ENCODE measurements around the gene TEP1. TPM values are rescaled to one million over a fixed set of nuclear protein-coding genes. Genes with fewer than 3 reads are reported as not detected.

The TEP1 gene
- total RNA-seq, 1 experiment from 2014 or later = 15.8 TPM

DNA sequence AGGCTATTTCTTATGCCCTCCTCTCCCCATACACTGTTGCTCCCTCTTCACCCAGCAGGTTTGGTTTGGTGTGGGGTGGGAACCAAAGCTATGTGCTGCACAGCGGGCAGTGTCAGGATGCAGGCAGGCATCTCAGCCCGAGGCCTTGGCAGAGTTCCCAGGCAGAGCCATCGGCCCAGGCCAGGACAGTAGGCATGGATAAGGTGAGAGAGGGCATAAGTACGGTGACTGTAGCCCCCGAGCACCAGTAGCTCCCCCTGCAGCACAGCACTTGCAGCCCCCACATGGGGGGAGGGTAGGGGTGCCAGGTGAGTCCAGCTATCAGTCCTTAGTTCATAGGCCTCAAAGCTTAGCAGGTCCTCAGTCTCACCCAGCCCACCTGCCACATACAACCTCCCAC, 15.5 kb upstream of the TEP1 start:
- Histone ChIP-seq H4K8ac (replicated peaks; ENCODE audit: insufficient read length, low read depth, low read length) (no peak overlapping the region), H4K91ac (ENCODE audit: insufficient read length, low read depth, low read length) (no peak overlapping the region), H4K5ac (ENCODE audit: insufficient read length, low read depth, low read length) (no peak overlapping the region), H3K18ac (ENCODE audit: insufficient read length, low read depth, low read length) (no peak overlapping the region), H3K79me2 (ENCODE audit: insufficient read depth, low read length) (no peaks in the 10 kb centered on the region), H2BK12ac (ENCODE audit: insufficient read length, low read depth, low read length) (no peak overlapping the region), H4K20me1 (ENCODE audit: control insufficient read depth, insufficient read depth, insufficient read length) (no peaks in the 10 kb centered on the region), H3K27ac (ENCODE audit: insufficient read length, low read depth, low read length) (no peak overlapping the region), H3K56ac (ENCODE audit: insufficient read length, low read depth, low read length) (no peak overlapping the region), H3T11ph (ENCODE audit: low read length) (no peak overlapping the region), H2BK5ac (ENCODE audit: insufficient read length, low read length) (no peak overlapping the region), H3K14ac (ENCODE audit: insufficient read depth, low read length) (no peak overlapping the region), H3K27me3 (ENCODE audit: insufficient read depth, low read length) (no peaks in the 10 kb centered on the region), H3K4me2 (ENCODE audit: insufficient read depth, insufficient read length, low read length) (no peak overlapping the region), H2BK120ac (ENCODE audit: low read depth, low read length, poor library complexity, severe bottlenecking) (no peak overlapping the region), H2AK5ac (ENCODE audit: insufficient read length, low read length) (no peak overlapping the region), H3K23me2 (ENCODE audit: insufficient read length, low read depth, low read length, poor library complexity, severe bottlenecking) (no peaks in the 10 kb centered on the region), H3K9me3 (ENCODE audit: control insufficient read depth, low read depth, low read length) (no peaks in the 10 kb centered on the region), H3K9ac (ENCODE audit: extremely low read depth, insufficient read length, low read length) (no peak overlapping the region), H3K4me1 (ENCODE audit: insufficient read depth, low read length) (peaks cover 9% of the 10 kb centered on the region; the same call in 1 of the 2 replicates), H3K79me1 (ENCODE audit: insufficient read depth, low read depth, low read length, poor library complexity, severe bottlenecking) (no peaks in the 10 kb centered on the region), H2AFZ (ENCODE audit: low read length) (no peak overlapping the region), H2BK20ac (ENCODE audit: low read depth, low read length, poor library complexity, severe bottlenecking) (no peak overlapping the region), H3K23ac (ENCODE audit: insufficient read length, low read depth, low read length) (no peak overlapping the region), H3K4ac (ENCODE audit: low read depth, low read length) (no peak overlapping the region), H2BK15ac (ENCODE audit: low read depth, low read length) (no peak overlapping the region)
- no peaks in the 10 kb centered on the region for H3K36me3 Mint-ChIP-seq (ENCODE audit: insufficient read depth in 1 of 3, low read depth in 3 of 3)
- H3K27ac Mint-ChIP-seq = no peak overlapping the region; a peak in 1 of 7 replicates
- no peak for DNase-seq
- no peaks in the 10 kb centered on the region for H3K27me3 Mint-ChIP-seq (ENCODE audit: low read depth)
- H3K4me1 Mint-ChIP-seq = peaks cover 10 to 11% of the 10 kb centered on the region in 2 experiments
- H3K9me3 Mint-ChIP-seq = no peaks in the 10 kb centered on the region
- no CpG with 5 or more reads among the region's 5 CpGs for WGBS (ENCODE audit: extremely low coverage, insufficient read length, low lambda C conversion rate)
- TF ChIP-seq, protein P1, sequence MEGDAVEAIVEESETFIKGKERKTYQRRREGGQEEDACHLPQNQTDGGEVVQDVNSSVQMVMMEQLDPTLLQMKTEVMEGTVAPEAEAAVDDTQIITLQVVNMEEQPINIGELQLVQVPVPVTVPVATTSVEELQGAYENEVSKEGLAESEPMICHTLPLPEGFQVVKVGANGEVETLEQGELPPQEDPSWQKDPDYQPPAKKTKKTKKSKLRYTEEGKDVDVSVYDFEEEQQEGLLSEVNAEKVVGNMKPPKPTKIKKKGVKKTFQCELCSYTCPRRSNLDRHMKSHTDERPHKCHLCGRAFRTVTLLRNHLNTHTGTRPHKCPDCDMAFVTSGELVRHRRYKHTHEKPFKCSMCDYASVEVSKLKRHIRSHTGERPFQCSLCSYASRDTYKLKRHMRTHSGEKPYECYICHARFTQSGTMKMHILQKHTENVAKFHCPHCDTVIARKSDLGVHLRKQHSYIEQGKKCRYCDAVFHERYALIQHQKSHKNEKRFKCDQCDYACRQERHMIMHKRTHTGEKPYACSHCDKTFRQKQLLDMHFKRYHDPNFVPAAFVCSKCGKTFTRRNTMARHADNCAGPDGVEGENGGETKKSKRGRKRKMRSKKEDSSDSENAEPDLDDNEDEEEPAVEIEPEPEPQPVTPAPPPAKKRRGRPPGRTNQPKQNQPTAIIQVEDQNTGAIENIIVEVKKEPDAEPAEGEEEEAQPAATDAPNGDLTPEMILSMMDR (conservative IDR thresholded peaks at IDR 0.05) = no peak
- no peak overlapping the region for H3K4me3 Mint-ChIP-seq
